Measurements from ENCODE around the gene CCT7.

The CCT7 gene

DNA sequence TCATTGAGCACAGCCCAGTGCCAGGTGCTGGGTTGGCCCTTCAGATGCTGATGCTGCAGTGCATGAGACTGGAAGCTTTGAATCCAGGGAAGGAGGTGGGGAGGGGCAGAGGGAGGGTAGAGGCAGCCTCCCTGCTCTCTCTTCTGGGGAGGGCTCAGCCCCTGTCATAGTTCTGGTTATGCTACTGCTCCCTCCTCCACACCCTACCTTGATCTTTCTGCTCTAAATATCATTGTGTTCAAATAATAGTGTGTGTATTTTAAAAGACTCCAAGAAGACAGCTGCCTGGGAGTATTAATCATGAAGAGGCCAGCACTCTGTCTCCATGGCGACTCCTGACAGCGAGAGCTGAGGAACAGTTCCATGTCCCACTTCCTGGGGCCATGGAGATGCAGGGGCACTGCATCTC lies 63.0 kb downstream of the CCT7 start:
- DNase-seq, result no peak

DNA sequence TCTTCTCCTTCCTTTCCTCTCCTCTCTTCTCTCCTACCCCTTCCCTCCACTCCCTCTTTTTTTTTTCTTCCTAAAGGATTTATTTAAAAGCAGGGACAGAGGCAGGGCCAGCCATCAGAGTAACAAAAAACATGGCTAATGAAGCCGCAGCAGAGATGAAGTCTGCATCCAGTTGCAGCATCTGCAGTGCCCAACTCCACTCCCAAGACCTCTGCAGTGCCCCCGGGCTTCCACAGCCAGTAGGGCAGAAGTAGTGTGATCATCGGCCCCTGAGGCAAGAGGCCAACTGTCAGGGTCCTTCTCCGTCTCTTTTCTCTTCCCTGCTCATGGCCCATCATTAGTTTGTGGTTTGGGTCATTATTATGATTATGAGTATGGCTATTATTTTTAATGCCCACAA lies 63.5 kb downstream of the CCT7 start:
- DNase-seq, result no peak

GRCh38 chr2:73300926-73301325 lies 66.8 kb downstream of the CCT7 start:
- DNase-seq, result no peak

DNA sequence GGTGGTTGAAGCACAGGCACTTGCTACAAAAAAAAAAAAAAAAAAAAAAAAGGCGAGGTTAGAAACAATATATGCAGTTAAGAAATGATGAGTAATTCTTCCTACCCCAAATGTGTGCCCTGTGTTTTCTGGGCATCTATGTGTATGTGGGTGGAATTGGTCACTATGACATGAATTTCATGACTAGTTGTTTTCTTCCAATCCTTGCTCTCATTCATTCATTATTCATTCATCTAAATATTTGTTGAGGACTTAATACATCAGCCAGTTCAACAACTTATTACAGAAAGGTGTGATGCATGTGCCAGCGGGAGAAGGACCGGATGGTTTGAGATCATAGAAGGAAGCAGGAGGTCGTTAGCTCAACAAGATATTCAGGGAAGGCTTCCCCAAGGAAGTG lies 67.5 kb downstream of the CCT7 start:
- no peak for DNase-seq

Measured in NCI-H1092 treated with DMSO at 0.1 percent for 48 hours (cell line).